WI38 (cell line): ENCODE data around the gene OVAAL.

Experiments
- H3K4me3 ChIP-seq: 2 replicates; pipeline ENCODE4 v1.5.1; 2011; ENCODE audit warnings: low read depth, mild to moderate bottlenecking, control low read depth, low read length
- TF ChIP-seq, protein P1 (sequence below): IDR thresholded peaks from 2 replicates; pipeline ENCODE4 v1.5.1; 2012; ENCODE audit warnings: low read depth, mild to moderate bottlenecking, control low read depth, low read length

OVAAL gene

DNA sequence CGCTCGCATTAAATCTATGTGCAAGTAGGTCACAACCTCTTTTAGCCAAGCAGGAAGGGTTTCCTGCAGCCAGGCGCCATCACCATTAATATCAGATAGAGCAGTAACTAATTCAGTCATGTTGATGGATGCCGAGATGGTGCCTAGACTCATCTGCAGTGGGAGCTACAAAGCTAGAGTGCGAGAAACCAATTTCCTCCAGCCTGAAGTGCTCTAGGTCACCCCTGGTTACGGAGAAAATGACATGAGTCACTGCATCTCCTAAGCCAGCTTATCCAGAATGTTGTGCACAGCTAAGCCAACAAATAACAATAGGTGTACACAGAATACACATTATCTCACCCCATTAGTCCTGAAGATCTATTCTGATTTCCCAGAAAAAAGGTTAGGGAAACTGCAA, 36.0 kb downstream of the OVAAL start:
- H3K4me3 ChIP-seq, result no peak overlapping the region
- TF ChIP-seq, protein P1, sequence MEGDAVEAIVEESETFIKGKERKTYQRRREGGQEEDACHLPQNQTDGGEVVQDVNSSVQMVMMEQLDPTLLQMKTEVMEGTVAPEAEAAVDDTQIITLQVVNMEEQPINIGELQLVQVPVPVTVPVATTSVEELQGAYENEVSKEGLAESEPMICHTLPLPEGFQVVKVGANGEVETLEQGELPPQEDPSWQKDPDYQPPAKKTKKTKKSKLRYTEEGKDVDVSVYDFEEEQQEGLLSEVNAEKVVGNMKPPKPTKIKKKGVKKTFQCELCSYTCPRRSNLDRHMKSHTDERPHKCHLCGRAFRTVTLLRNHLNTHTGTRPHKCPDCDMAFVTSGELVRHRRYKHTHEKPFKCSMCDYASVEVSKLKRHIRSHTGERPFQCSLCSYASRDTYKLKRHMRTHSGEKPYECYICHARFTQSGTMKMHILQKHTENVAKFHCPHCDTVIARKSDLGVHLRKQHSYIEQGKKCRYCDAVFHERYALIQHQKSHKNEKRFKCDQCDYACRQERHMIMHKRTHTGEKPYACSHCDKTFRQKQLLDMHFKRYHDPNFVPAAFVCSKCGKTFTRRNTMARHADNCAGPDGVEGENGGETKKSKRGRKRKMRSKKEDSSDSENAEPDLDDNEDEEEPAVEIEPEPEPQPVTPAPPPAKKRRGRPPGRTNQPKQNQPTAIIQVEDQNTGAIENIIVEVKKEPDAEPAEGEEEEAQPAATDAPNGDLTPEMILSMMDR, result no peak

GRCh38 chr1:180595966-180596365, 37.2 kb downstream of the OVAAL start:
- TF ChIP-seq, protein P1, result no peak
- H3K4me3 ChIP-seq, result no peak overlapping the region

- TF ChIP-seq, protein P1, result no peak
- H3K4me3 ChIP-seq, result no peak overlapping the region
These were observed 38.8 kb downstream of the OVAAL start for GRCh38 chr1:180597520-180597919.

DNA sequence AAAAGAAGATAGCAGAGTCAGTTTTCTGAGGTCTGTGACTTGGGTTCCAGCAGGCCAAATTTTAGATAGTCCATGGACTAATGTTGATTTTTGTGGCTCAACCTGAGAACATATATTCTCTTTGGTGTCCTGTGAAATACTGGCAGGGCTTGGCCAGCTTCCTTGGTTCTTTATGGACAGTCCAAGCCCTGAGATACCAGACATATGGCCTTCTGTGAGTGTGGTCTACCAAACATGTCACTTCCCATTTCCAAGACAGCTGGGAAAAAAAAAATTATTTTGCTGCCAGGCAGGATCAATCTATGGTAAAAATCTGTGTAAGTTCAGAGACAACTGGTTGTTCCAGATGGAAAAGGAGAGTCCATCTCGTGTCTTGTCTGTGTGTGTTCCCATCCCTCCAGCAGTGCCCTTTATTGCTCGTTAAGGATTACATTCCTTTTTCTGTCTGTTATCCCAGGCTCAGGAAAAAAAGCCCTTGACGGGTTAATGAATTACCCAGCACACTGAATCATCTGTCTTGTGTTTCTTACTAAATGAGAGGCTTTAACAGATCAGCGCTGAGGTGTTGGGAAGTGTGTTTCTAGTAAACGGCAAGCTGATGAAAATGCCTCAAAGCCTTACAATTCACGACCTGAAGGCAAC, 39.7 kb downstream of the OVAAL start:
- TF ChIP-seq, protein P1, result no peak

GRCh38 chr1:180600343-180600742, 41.6 kb downstream of the OVAAL start:
- TF ChIP-seq, protein P1, result no peak
- H3K4me3 ChIP-seq, result no peak overlapping the region

More for the DNA sequence above, 39.7 kb downstream of the OVAAL start:
- no peak overlapping the region for H3K4me3 ChIP-seq

GRCh38 chr1:180601512-180601911, 42.7 kb downstream of the OVAAL start:
- TF ChIP-seq, protein P1, result no peak
- H3K4me3 ChIP-seq, result no peak overlapping the region

GRCh38 chr1:180603223-180603849, 44.6 kb downstream of the OVAAL start:
- TF ChIP-seq, protein P1, result no peak
- no peak overlapping the region for H3K4me3 ChIP-seq
